SH-SY5Y (cell line): ENCODE measurements around the gene STYX.

Experiments used
- GATA2 ChIP-seq: IDR thresholded peaks from 2 replicates; pipeline ENCODE4 v1.6.1; 2011; ENCODE audit warnings: mild to moderate bottlenecking, low read depth, low read length
- GATA3 ChIP-seq: IDR thresholded peaks from 2 replicates; pipeline ENCODE4 v1.6.1; 2011; ENCODE audit warnings: low read depth, mild to moderate bottlenecking, low read length, moderate library complexity

DNA sequence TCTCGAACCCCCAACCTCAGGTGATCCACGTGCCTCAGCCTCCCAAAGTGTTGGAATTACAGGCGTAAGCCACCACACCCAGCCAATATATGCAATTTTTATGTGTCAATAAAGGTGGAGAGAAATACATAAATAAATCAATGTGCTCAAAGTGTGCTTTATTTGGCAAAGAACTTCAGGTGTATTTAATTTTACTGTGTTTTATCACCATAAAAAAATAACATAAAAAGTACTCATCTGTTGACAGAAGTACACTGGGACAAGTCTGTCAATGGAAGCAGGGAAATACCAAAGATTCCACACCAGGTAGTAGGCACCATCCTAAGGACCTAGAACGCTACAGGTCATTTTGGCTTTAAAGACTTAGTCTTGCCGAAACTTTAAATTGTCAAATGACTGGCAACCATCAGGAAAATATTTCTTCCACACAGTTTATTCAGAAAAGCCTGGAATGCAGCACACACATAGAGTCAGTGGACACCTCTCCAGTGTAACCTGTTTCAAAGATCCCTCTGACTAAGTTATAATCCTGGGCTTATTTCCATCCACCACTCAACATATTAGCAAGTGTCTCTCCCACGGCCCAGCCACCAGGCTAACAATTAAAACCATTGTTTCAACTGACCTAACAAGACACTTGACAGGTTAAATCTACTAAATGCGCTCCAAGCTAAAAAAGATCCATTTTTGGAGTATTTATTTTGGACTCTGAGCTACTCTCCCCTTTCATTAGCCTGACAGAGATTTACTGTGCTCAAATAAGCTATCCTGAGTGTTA is 38.8 kb upstream of the STYX start:
- TF ChIP-seq GATA3 (no peak), GATA2 (no peak)
